HG02759 (cell line): ENCODE data around the gene PLCB1.

ENCODE experiments used
- ATAC-seq: cut with Tn5 transposase; IDR thresholded peaks from one replicate; pipeline ENCODE4 v1.9.1; 2021; ENCODE audit warnings: mild to moderate bottlenecking, moderate library complexity; ENCODE audit not compliant: unreplicated experiment

The PLCB1 gene

GRCh38 chr20:8474027-8474668, 342.1 kb downstream of the PLCB1 start:
- no peak for ATAC-seq

GRCh38 chr20:8476021-8476420, 344.0 kb downstream of the PLCB1 start:
- no peak for ATAC-seq

GRCh38 chr20:8480597-8480996, 348.5 kb downstream of the PLCB1 start:
- ATAC-seq, result no peak

DNA sequence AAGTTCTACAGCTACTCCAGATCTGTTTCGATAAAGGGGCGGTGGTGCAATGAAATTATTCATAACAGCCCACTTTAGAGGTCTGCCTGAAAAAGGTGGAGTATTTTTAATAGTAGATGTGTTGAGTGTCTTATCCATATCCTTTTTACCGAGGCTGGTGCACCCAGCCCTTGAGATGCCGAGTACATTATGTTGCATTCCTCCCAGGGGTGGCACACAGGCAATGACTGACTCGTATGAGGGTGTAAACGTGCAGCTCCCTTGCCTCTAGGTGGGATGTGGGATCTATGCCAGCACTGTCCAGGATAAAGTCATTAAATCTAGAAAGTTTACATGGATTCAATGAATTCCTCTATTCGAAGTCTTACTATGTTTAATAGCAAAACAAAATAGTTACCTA, 355.6 kb downstream of the PLCB1 start:
- no peak for ATAC-seq

DNA sequence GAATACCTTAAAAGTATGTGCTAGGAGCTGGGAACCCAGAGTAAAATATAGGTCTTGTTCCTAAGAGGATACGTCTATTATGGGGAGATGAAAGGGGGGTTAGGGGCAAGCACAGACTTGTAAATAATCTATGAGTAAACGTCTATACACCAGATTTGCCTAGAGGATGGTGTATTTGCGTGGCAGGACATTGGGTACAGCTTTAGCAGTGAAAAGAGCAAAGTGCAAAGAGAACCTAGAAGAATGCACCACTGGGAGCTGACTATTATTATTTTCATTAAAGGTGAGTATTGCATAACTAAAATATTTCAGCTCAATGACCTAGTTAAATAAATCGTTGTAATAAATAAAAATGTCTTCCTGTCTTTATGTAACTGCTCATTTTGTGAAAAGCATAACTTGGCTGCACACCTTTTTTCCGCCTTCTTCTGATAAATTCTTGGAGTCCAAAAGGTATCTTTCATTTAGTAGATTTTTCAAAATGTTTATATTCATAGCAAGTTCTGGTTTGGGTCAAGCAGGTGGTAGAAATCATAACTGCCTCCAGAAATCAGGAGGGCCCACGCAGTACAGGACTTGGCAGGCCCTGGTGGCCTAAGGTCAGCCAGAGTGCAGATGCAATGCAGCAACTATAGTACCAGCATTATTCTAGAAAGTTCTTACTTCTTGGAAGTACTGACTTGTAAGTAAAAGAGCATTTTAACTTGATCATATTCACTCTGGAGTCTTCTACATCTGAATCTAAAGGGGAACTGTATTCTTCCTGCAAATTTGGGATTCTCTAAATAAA, 357.2 kb downstream of the PLCB1 start:
- no peak for ATAC-seq

DNA sequence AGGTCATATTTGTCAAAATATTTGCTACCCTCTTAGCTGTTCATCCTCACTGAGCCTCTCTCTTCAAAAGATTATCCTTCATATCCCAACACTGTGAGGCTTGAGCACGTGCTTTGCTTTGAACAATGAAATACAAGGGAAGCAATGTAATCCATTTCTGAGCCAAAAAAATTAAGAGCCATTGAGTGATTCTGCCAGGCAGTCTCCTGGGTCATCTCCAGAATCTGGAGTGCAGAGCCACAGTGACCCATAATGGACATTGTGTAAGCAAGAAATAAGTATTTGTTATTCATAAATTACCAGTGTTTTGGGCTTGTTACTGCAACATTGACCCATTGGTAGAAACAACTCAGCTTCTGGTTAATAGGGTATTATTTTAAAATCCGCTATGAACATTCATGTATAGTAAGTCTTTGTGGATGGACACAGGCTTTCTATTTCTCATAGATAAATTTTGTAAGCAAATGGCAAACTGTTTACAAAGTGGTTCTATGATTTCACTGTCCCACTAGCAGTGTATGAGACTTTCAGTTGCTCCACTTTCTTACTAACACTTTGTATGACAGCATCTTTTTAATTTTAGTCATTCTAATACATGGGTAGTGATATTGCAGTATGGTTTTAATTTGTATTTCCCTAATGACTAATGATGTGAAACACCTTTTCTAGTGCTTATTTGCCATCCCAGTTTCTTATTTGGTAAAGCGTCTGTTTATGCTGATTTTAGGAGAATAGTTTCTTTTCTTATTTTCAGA, 358.2 kb downstream of the PLCB1 start:
- ATAC-seq, result no peak

GRCh38 chr20:8492173-8492572, 360.1 kb downstream of the PLCB1 start:
- no peak for ATAC-seq

DNA sequence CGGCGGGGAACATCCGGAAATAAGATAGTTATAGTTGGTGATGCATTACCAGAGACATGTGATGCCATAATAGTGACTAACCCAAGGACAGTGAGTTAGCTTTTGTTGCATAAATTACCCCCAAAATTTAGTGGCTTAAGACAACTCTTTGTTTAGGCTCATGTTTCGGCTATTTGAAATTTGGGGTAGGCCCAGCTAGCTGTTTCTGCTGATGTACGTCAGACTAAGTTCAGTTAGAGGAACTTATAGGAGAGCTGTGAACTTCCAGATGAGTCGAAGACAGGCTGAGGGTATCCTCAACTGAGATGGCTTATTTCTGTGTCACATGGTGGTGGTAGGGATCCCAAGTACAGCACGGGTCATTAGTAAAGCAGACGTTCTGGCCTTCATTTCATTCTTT, 366.5 kb downstream of the PLCB1 start:
- no peak for ATAC-seq

DNA sequence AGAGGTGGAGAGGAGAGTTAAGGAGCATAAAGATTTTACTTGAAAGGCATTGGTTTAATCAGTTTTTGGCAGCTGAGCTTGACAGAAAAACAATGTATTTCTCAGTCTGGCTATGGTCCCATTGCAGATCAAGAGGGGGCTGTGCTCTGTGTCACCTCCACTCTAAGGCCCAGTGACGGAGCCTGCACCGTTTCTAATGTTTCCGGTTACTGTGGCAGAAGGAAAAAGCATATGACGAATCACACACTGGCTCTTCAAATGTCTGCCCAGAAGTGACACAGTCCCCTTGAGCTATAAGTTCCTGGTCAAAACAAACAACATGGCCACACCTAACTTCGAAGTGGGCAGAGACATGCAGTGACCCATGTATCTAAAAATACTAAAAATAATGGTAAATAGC, 372.0 kb downstream of the PLCB1 start:
- no peak for ATAC-seq

DNA sequence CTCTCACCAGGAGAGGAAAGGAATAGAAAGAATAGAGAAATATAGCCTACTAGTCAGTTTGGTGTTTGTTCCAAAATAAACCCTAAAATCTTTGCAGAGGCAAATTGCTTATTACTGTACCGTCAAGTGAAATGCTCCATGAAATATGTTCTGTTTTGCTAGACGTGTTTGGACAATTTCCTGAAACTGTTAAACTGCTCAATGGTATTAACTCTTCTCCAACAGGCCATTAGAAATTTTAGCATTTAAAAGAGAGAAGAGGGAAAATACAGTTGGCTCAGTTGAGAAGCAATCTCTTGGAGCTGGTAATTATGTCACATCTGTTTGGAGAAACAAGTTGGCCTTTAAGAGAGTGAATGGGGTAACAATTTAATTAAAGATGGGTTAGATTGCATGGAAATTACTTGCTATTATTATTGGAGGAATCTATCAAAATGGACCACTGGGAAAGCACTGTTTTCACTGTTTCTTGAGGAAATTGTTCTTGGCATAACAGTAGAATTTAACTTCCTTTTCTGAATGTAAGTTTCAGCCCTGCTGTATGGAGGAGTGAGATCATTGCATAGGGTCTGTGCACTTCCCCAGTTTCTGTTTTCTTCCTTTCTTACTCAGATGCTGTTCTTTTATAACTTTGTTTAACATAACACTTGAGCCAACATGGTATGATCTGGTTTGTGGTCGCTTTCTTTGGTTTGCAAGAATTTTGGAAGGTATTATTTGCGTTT, 373.6 kb downstream of the PLCB1 start:
- no peak for ATAC-seq

DNA sequence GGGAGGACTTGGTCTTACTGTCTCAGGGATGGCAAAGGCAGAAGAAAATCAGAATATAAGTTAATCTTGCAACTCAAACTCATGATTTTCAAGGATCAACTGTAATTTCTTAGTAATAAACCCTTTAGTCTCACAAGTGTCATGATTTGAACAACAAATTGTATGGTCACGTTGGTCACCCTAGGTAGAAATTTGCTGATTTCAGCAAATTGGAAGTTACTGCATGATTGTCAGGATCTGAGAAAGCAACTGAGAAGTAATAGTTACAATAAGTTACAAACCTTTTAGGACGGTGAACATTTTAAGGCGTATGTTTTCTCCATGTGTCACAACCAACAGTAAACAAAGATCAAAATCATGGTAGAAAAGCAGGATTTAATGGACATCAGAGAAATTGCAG, 375.2 kb downstream of the PLCB1 start:
- no peak for ATAC-seq

- ATAC-seq, result no peak
Measured at GRCh38 chr20:8509809-8510208, 377.7 kb downstream of the PLCB1 start.

DNA sequence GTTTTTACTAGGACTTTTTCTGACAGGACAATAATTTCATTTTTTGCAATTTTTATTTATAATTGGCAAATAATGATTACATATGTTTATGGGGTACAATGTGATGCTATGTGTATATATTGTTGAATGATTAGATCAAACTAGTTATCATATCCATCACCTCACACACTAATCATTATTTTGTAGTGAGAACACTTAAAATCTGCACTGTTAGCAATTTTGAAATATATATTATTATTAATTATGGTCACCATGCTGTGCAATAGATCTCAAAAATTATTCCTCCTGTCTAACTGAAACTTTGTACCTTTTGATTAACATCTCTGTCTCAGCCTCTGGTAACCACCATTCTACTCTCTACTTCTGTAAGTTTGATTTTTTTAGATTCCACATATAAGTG, 378.7 kb downstream of the PLCB1 start:
- ATAC-seq, result no peak

- no peak for ATAC-seq
Measured at GRCh38 chr20:8512003-8512402, 379.9 kb downstream of the PLCB1 start.

DNA sequence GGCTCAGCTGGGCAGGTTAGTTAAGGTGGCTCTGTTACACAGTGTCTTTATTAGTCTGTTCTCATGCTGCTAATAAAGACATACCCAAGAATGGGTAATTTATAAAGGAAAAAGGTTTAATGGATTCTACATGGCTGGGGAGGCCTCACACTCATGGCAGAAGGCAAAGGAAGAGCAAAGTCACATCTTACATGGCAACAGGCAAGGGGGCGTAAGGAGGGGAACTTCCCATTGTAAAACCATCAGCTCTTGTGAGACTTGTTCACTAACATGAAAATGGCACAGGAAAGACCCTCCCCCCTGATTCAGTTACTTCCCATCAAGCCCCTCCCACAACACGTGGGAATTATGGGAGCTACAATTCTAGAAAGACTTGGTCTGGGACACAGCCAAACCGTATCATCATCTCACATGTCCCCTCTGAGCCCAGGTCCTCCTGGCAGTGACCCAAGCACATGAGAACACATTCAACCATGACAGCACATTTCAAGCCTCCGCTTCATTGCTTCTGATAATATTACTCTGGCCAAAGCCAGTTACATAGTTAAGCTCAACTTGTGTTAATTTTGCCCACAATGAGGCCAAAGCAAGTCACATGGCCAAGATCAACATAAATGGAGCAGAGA, 383.9 kb downstream of the PLCB1 start:
- no peak for ATAC-seq

DNA sequence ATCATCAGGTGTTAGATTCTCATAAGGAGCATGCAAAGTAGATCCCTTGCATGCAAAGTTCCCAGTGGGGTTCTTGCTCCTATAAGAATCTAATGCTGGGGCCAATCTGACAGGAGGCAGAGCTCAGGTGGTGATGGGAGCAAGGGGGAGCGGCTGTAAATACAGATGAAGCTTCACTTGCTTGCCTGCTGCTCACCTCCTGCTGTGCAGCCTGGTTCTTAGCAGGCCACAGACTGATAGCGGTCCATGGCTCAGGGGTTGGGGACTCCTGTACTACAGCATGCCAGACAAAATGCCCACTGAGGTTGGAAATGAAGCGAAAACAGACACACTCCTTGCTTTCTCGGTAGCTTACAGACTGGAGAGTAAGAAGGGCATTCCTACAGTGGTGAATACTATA, 386.8 kb downstream of the PLCB1 start:
- no peak for ATAC-seq

DNA sequence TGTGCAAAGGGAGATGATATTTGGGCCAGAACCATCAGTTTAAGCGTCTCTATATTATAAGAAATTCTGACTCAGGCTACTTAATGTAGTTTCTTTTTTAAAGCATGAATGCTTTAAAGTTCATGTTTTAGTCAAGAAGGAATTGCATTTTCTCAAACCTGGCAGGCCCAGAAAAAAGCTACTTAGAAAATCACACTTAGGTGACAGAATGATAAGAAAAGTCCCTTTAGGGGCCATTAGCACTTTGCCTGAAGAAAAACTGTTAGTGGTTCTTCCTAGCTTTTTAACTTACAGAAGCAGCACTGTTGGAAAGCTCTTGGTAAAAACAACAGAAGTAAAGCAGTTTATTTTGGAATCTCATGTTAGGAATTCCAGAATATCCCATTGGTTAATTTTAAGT, 387.8 kb downstream of the PLCB1 start:
- ATAC-seq, result no peak

- no peak for ATAC-seq
Measured at GRCh38 chr20:8522168-8522567, 390.1 kb downstream of the PLCB1 start.

GRCh38 chr20:8523684-8524083, 391.6 kb downstream of the PLCB1 start:
- no peak for ATAC-seq

- ATAC-seq, result no peak
Measured at GRCh38 chr20:8524101-8525016, 392.3 kb downstream of the PLCB1 start.
